Heart left ventricle (tissue), 16 donors: Measurements from ENCODE around the gene RADX. TPM values are rescaled to one million over a fixed set of nuclear protein-coding genes. Genes with fewer than 3 reads are reported as not detected.

Source experiments
- ATAC-seq, 4 donors: fragments of 200-7000 bp; cut with Tn5 transposase; one replicate each; pipeline ENCODE4 v1.9.1; 2020 to 2022; ENCODE audit warnings: moderate library complexity in 4 of 4, mild to moderate bottlenecking in 3 of 4, moderate number of reproducible peaks in 1 of 4
- DNase-seq, 5 donors: peaks; one replicate each; pipeline ENCODE4 v3.0.0-alpha.2; 2020
- H3K27ac ChIP-seq, 12 donors: fragments of 200-600 bp; sonication (generic) in 4 of 12; one replicate each; pipeline versions ENCODE4 v1.5.0 to v1.8.0; 2016 to 2022; ENCODE audit warnings: mild to moderate bottlenecking in 2 of 12
- H3K27me3 ChIP-seq, 9 donors: fragments of 200-600 bp; sonication (generic) in 2 of 9; one replicate each; pipeline versions ENCODE4 v1.5.1 to v1.8.0; 2016 to 2022; ENCODE audit warnings: mild to moderate bottlenecking in 3 of 9
- H3K36me3 ChIP-seq, 9 donors: fragments of 200-600 bp; sonication (generic) in 2 of 9; one replicate each; pipeline versions ENCODE4 v1.5.0 to v1.8.0; 2018 to 2022; ENCODE audit warnings: mild to moderate bottlenecking in 2 of 9
- H3K4me1 ChIP-seq, 12 donors: fragments of 200-600 bp; sonication (generic) in 4 of 12; one replicate each; pipeline versions ENCODE4 v1.5.0 to v1.8.0; 2016 to 2022; ENCODE audit warnings: mild to moderate bottlenecking in 3 of 12
- H3K4me3 ChIP-seq, 12 donors: fragments of 200-600 bp; sonication (generic) in 4 of 12; one replicate each; pipeline versions ENCODE4 v1.5.0 to v1.8.0; 2017 to 2022; ENCODE audit warnings: mild to moderate bottlenecking in 9 of 12, moderate library complexity in 4 of 12
- H3K9me3 ChIP-seq, 12 donors: fragments of 200-600 bp; sonication (generic) in 4 of 12; one replicate each; pipeline versions ENCODE4 v1.5.0 to v1.8.0; 2016 to 2022; ENCODE audit warnings: mild to moderate bottlenecking in 1 of 12
- POLR2A ChIP-seq, 2 donors: fragments of 450-650 bp; IDR thresholded peaks; one replicate each; pipeline ENCODE4 v1.6.1; 2017; ENCODE audit warnings: antibody characterized with exemption in 2 of 2, mild to moderate bottlenecking in 2 of 2, moderate library complexity in 2 of 2
- WGBS, 4 donors: extraction: QIAGEN DNeasy Blood & Tissue Kit in 2 of 4; methylation state at CpG; one replicate each; pipeline versions ENCODE4 v1.1.5 to v1.1.7; 2013 to 2018; 5-methylcytosine and 5-hydroxymethylcytosine counted together
- intact Hi-C, 10 donors: fragments of 100-400 bp; cut with DNase I; formaldehyde crosslinking; loops; one replicate each; pipeline versions ENCODE4 v1.11.1 to v1.14.2; 2022
- polyA plus RNA-seq, 2 donors: library from polyadenylated mRNA; stranded (reverse); fragments of 200-250 nt; gene quantifications; one replicate each; pipeline ENCODE4 v1.2.3, GENCODE V29; 2013
- total RNA-seq, 9 donors: library from RNA; depleted of rRNA in 2 of 9; stranded (reverse); fragments of >200 nt in 2 of 9; fragmentation: NEBNext Ultra II Directional in 3 of 9; extraction: Animal tissue kit (Norgen Biotek cat#: 25700) in 3 of 9; gene quantifications; one replicate each; pipeline versions ENCODE4 v1.1.0 to v1.2.4, GENCODE V29; 2016 to 2023
- TF ChIP-seq, protein P1 (sequence below), 12 donors: fragments of 200-600 bp; sonication (generic) in 4 of 12; IDR thresholded peaks; one replicate each; pipeline versions ENCODE4 v1.5.0 to v1.8.0; 2018 to 2022; ENCODE audit warnings: antibody characterized with exemption in 12 of 12, mild to moderate bottlenecking in 5 of 12
- donor health status: ischemic (EF 13 %, LVEDD 7.1; RV severe dilation, severe dysfunction).
- donor health status: healthy with polysubstance abuse.
- donor health status: DM: no; HTN: yes; CAD: no.
- donor health status: DM: no; HTN: no; CAD: no.
- donor health status: ischemic (EF 25% LVEDD 6.9; RV normal size, moderate dysfunction).
- donor health status: ischemic (EF 25% LVEDD 5.7; RV mildly dilated, moderate dysfunction).
- donor health status: healthy.
- donor health status: DM: yes; HTN: yes; CAD: no.
- donor health status: ischemic (EF 35%, LVEDD 5.7; RV mildly dilated, moderate dysfunction).
- donor health status: nonischemic (EF 11% LVEDD 7.7; RV severe dilation, severe dysfunction).
- donor health status: DM: yes; HTN: yes; CAD: no.
- donor health status: PGD.
- donor health status: ischemic (EF 29% LVEDD 5.4; RV normal size, mild dysfunction).
- donor health status: nonischemic (EF 23%, LVEDD 6.1; RV moderate dilation, normal function).

Gene RADX
- total and polyA plus RNA-seq, 11 donors = 0.38 to 2.5 (median 1.1) TPM

DNA sequence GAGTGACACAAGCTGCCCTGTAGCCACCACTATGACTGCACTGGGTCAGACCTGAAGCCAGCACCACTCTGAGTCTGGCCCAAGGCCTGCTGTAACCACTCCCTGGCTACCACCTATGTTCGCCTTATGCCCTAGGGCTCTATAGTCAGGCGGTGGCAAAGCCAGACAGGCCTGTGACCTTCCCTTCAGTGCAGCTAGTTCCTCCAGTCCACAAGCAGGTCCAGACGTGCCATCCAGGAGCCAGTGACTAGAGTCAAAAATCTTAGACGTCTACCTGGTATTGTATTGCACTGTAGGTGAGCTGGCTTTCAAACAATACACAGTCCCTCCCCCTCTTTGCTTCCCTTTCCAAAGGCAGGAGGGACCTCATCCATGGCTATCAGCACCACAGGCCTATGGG is 60.7 kb downstream of the RADX start:
- no peak overlapping the region for H3K4me3 ChIP-seq
- no peaks in the 10 kb centered on the region for H3K27me3 ChIP-seq
- ATAC-seq = no peak
- H3K36me3 ChIP-seq = no peaks in the 10 kb centered on the region
- intact Hi-C loops = no loop called here
- TF ChIP-seq, protein P1, sequence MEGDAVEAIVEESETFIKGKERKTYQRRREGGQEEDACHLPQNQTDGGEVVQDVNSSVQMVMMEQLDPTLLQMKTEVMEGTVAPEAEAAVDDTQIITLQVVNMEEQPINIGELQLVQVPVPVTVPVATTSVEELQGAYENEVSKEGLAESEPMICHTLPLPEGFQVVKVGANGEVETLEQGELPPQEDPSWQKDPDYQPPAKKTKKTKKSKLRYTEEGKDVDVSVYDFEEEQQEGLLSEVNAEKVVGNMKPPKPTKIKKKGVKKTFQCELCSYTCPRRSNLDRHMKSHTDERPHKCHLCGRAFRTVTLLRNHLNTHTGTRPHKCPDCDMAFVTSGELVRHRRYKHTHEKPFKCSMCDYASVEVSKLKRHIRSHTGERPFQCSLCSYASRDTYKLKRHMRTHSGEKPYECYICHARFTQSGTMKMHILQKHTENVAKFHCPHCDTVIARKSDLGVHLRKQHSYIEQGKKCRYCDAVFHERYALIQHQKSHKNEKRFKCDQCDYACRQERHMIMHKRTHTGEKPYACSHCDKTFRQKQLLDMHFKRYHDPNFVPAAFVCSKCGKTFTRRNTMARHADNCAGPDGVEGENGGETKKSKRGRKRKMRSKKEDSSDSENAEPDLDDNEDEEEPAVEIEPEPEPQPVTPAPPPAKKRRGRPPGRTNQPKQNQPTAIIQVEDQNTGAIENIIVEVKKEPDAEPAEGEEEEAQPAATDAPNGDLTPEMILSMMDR (IDR thresholded peaks at IDR 0.05) = no peak
- TF ChIP-seq POLR2A (IDR thresholded peaks at IDR 0.05) = no peak
- H3K9me3 ChIP-seq = no peaks in the 10 kb centered on the region
- WGBS, 4 donors = 59 to 80% (median 69%) methylated on average over 4 of the region's 4 CpGs
- H3K27ac ChIP-seq = no peak overlapping the region
- no peaks in the 10 kb centered on the region for H3K4me1 ChIP-seq
- DNase-seq = no peak

DNA sequence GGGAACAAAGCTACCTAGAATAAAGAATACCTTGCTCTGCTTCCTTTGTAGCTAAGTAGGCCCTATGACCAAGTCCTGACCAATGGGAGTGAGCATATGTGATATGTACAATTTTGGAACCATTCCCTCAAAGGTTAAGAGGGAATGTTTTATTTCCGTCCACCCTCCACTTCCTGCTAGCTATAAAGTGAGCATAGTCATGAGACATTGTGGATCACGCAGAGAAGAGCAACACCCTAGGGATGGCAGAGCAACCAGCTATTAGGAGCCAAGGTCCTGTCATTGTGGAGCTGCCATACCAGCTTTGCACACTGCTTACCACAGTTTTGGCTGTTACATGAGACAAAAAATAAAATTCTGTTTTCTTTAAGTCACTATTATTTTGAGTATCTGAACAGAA is 68.9 kb downstream of the RADX start:
- DNase-seq = no peak
- no peak overlapping the region for H3K4me3 ChIP-seq
- ATAC-seq = no peak
- H3K4me1 ChIP-seq = no peaks in the 10 kb centered on the region
- intact Hi-C loops = no loop called here
- H3K27ac ChIP-seq = no peak overlapping the region
- WGBS, 4 donors = 24 to 53% (median 42%) methylated on average over 2 of the region's 2 CpGs
- peaks cover 0 to 19% (median 0%) of the 10 kb centered on the region in 9 donors for H3K27me3 ChIP-seq
- no peak for TF ChIP-seq POLR2A (IDR thresholded peaks at IDR 0.05)
- TF ChIP-seq, protein P1 (IDR thresholded peaks at IDR 0.05) = no peak
- H3K9me3 ChIP-seq = no peaks in the 10 kb centered on the region
- no peaks in the 10 kb centered on the region for H3K36me3 ChIP-seq

- WGBS, 4 donors = 79 to 91% (median 84%) methylated on average over 4 of the region's 4 CpGs
- intact Hi-C loops = no loop called here
- ATAC-seq = no peak
Observed at GRCh38 chrX:106684207-106684606, 72.4 kb downstream of the RADX start.

DNA sequence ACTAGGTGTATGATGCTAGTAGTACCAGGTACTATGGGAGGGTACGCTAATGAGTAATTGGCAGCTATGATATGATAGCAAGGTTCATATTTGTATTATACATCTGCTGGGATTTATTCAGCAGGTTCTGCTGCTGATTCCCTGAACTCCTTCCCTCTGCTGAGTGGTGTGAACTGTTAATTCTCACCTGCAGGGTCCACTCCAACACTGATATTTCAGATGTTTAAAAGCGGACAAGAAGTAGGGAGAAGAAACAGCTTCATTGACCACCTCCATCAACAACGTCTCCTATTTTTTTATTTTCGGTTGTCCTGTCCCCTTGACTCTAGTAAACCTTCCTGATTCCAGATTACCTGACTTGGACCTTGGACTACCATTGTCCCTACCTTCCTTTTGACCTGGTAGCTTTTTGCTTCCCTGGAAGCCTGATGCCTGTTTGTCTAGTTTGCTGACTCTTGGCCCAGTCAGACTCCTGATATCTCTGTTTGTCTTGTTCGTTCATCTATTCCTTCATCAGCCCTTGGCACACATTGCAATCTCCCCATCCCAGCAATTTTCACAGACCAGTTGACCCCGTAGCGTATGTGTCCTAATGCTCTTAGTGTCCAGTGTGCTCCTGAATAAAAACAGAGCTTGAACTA is 80.8 kb downstream of the RADX start:
- no peaks in the 10 kb centered on the region for H3K4me1 ChIP-seq
- peaks cover 0 to under 1% (median 0%) of the 10 kb centered on the region in 12 donors for H3K9me3 ChIP-seq
- WGBS, 4 donors = 73 to 81% (median 75%) methylated on average over 7 of the region's 7 CpGs
- TF ChIP-seq, protein P1 (IDR thresholded peaks at IDR 0.05) = no peak
- no peak for TF ChIP-seq POLR2A (IDR thresholded peaks at IDR 0.05)
- H3K27me3 ChIP-seq = no peaks in the 10 kb centered on the region
- DNase-seq = no peak
- H3K36me3 ChIP-seq = no peaks in the 10 kb centered on the region
- no peak for ATAC-seq
- no peak overlapping the region for H3K4me3 ChIP-seq
- intact Hi-C loops = no loop called here
- H3K27ac ChIP-seq = no peak overlapping the region

More at GRCh38 chrX:106684207-106684606, 72.4 kb downstream of the RADX start:
- Histone ChIP-seq H3K4me3 (no peak overlapping the region), H3K27ac (no peak overlapping the region), H3K36me3 (no peaks in the 10 kb centered on the region), H3K27me3 (peaks cover 0 to 19% (median 0%) of the 10 kb centered on the region in 9 donors), H3K9me3 (peaks cover 0 to 5% (median 0%) of the 10 kb centered on the region in 12 donors), H3K4me1 (no peaks in the 10 kb centered on the region)
- TF ChIP-seq, protein P1 (IDR thresholded peaks at IDR 0.05) = no peak
- no peak for TF ChIP-seq POLR2A (IDR thresholded peaks at IDR 0.05)
- DNase-seq = no peak
